SK-N-SH (cell line): ENCODE data around the gene SNED1. TPM values are rescaled to one million over a fixed set of nuclear protein-coding genes. Genes with fewer than 3 reads are reported as not detected.

Experiments used
- CTCF ChIA-PET: fragments of 300-600, 350-600 bp; formaldehyde crosslinking; extraction: SDS; loops from one replicate; lab custom pipeline; 2021; lab: Yijun Ruan, JAX
- POLR2A ChIA-PET: fragments of 350-600 bp; sonication (Branson Sonifier 250); formaldehyde crosslinking; extraction: SDS; loops from one replicate; lab custom pipeline; 2020; ENCODE audit warnings: antibody characterized with exemption, inconsistent platforms; lab: Yijun Ruan, JAX
- DNase-seq: peaks from one replicate; pipeline ENCODE4 v3.0.0; 2012
- H2AFZ ChIP-seq: fragments of 200-600 bp; sonication (generic); 2 replicates; pipeline ENCODE4 v1.8.1; 2016; ENCODE audit warnings: antibody characterized with exemption, mild to moderate bottlenecking, low read depth
- H3F3A ChIP-seq: fragments of 200-600 bp; sonication (generic); replicated peaks from 2 replicates; pipeline ENCODE3; 2016; ENCODE audit warnings: antibody characterized with exemption, mild to moderate bottlenecking; ENCODE audit not compliant: insufficient read depth
- H3K27ac ChIP-seq, 2 experiments: fragments of 200-500 bp in 1 of 2; fragments of 200-600 bp in 1 of 2; sonication (Bioruptor generic) in 1 of 2; sonication (generic), shearing (Covaris generic) in 1 of 2; 2 replicates each; pipeline versions ENCODE4 v1.5.1 to v1.6.1; 2014 to 2016; ENCODE audit warnings: low read depth in 2 of 2, inconsistent platforms in 1 of 2, low read length in 1 of 2, mild to moderate bottlenecking in 1 of 2, mixed read lengths in 1 of 2
- H3K27me3 ChIP-seq: fragments of 200-600 bp; sonication (generic), shearing (Covaris generic); 2 replicates; pipeline ENCODE4 v1.6.1; 2016; ENCODE audit warnings: mixed run types; ENCODE audit not compliant: insufficient read depth
- H3K36me3 ChIP-seq, 2 experiments: fragments of 200-500 bp in 1 of 2; fragments of 200-600 bp in 1 of 2; sonication (Bioruptor generic) in 1 of 2; sonication (generic) in 1 of 2; replicated peaks in 1 of 2; 2 replicates each; pipeline versions ENCODE3 to v1.5.1; 2014 to 2016; ENCODE audit warnings: low read length in 1 of 2, mild to moderate bottlenecking in 1 of 2; ENCODE audit not compliant: insufficient read depth in 2 of 2, control insufficient read depth in 1 of 2
- H3K4me1 ChIP-seq, 2 experiments: fragments of 200-500 bp in 1 of 2; fragments of 200-600 bp in 1 of 2; sonication (Bioruptor generic) in 1 of 2; sonication (generic), shearing (Covaris generic) in 1 of 2; 2 replicates each; pipeline versions ENCODE4 v1.5.1 to v1.6.1; 2014 to 2016; ENCODE audit warnings: low read depth in 1 of 2, low read length in 1 of 2, mixed run types in 1 of 2; ENCODE audit not compliant: insufficient read depth in 2 of 2, control insufficient read depth in 1 of 2
- H3K4me2 ChIP-seq: fragments of 200-600 bp; sonication (generic), shearing (Covaris generic); 2 replicates; pipeline ENCODE4 v1.6.1; 2017; ENCODE audit warnings: mixed run types
- H3K4me3 ChIP-seq, 2 experiments: fragments of 200-500 bp in 1 of 2; fragments of 200-600 bp in 1 of 2; sonication (Bioruptor generic) in 1 of 2; sonication (generic), shearing (Covaris generic) in 1 of 2; 2 replicates each; pipeline versions ENCODE4 v1.5.1 to v1.8.1; 2014 to 2016; ENCODE audit warnings: low read depth in 2 of 2, inconsistent platforms in 1 of 2, low read length in 1 of 2, mild to moderate bottlenecking in 1 of 2, mixed read lengths in 1 of 2, moderate library complexity in 1 of 2
- H3K79me2 ChIP-seq: fragments of 200-600 bp; sonication (generic); 2 replicates; pipeline ENCODE4 v1.8.1; 2017; ENCODE audit warnings: mild to moderate bottlenecking; ENCODE audit not compliant: insufficient read depth
- H3K9ac ChIP-seq: fragments of 200-600 bp; sonication (generic); 2 replicates; pipeline ENCODE4 v1.6.1; 2017; ENCODE audit warnings: mixed run types
- H3K9me2 ChIP-seq: fragments of 200-600 bp; sonication (generic); 2 replicates; pipeline ENCODE4 v1.6.1; 2017; ENCODE audit warnings: mixed run types
- H3K9me3 ChIP-seq: fragments of 200-600 bp; sonication (generic); 2 replicates; pipeline ENCODE4 v1.6.1; 2017; ENCODE audit warnings: mixed run types, mild to moderate bottlenecking, moderate library complexity
- H4K20me1 ChIP-seq: fragments of 200-600 bp; sonication (generic); 2 replicates; pipeline ENCODE4 v1.6.1; 2017; ENCODE audit warnings: mild to moderate bottlenecking, mixed run types; ENCODE audit not compliant: insufficient read depth
- EP300 ChIP-seq, 2 experiments: IDR thresholded peaks; 2 replicates each; pipeline versions ENCODE4 v1.4.0 to v1.6.1; 2012; ENCODE audit warnings: borderline replicate concordance in 1 of 2, low read depth in 1 of 2, low read length in 1 of 2
- FOSL2 ChIP-seq: IDR thresholded peaks from 2 replicates; pipeline ENCODE4 v1.4.0; 2012; ENCODE audit warnings: low read depth, mild to moderate bottlenecking, moderate library complexity, borderline replicate concordance
- FOXM1 ChIP-seq: IDR thresholded peaks from 2 replicates; pipeline ENCODE4 v1.4.0; 2012; ENCODE audit warnings: low read depth, mild to moderate bottlenecking
- GATA2 ChIP-seq: sonication (generic); formaldehyde crosslinking; IDR thresholded peaks from 2 replicates; pipeline ENCODE4 v1.5.0; 2020; ENCODE audit warnings: mild to moderate bottlenecking, missing genetic modification reagents
- NFIC ChIP-seq: IDR thresholded peaks from 2 replicates; pipeline ENCODE4 v1.4.0; 2012; ENCODE audit warnings: borderline replicate concordance
- NRF1 ChIP-seq: IDR thresholded peaks from 2 replicates; pipeline ENCODE4 v1.6.1; 2012; ENCODE audit warnings: low read depth, mild to moderate bottlenecking, low read length
- PBX3 ChIP-seq: IDR thresholded peaks from 2 replicates; pipeline ENCODE4; 2012
- RAD21 ChIP-seq: IDR thresholded peaks from 2 replicates; pipeline ENCODE4 v1.6.1; 2012; ENCODE audit warnings: mild to moderate bottlenecking, low read length
- RCOR1 ChIP-seq: fragments of 150-350 bp; IDR thresholded peaks from 2 replicates; pipeline ENCODE4 v1.6.1; 2017; ENCODE audit warnings: antibody characterized with exemption, low read length
- RFX5 ChIP-seq: IDR thresholded peaks from 2 replicates; pipeline ENCODE4 v1.6.1; 2012; ENCODE audit warnings: mild to moderate bottlenecking, improper control_type of control experiment, low read length
- YY1 ChIP-seq: IDR thresholded peaks from 2 replicates; pipeline ENCODE4 v1.4.0; 2012; ENCODE audit warnings: low read depth, mild to moderate bottlenecking
- WGBS: methylation state at CpG from one replicate; pipeline ENCODE4 v1.1.6; 2017; ENCODE audit warnings: low lambda C conversion rate; 5-methylcytosine and 5-hydroxymethylcytosine counted together
- polyA plus RNA-seq, 3 experiments: library from polyadenylated mRNA; depleted of rRNA; stranded (reverse); fragments of >200 nt; gene quantifications; 2 replicates each; pipeline ENCODE4 v1.2.3, GENCODE V29; 2012
- TF ChIP-seq, protein P1 (sequence below): fragments of 150-350 bp; IDR thresholded peaks from 2 replicates; pipeline ENCODE4 v1.6.1; 2017; ENCODE audit warnings: antibody characterized with exemption, low read length, low read depth, borderline replicate concordance
- TF ChIP-seq, protein P2 (sequence below): IDR thresholded peaks from 2 replicates; pipeline ENCODE4 v1.4.0; 2012; ENCODE audit warnings: low read depth, borderline replicate concordance
- TF ChIP-seq, protein P3 (sequence below): IDR thresholded peaks from 2 replicates; pipeline ENCODE4 v1.4.0; 2012; ENCODE audit warnings: low read depth, borderline replicate concordance

The SNED1 gene
- polyA plus RNA-seq, 1 of the 3 experiments (the other 2 are of a cell fraction) = 0.03 TPM

DNA sequence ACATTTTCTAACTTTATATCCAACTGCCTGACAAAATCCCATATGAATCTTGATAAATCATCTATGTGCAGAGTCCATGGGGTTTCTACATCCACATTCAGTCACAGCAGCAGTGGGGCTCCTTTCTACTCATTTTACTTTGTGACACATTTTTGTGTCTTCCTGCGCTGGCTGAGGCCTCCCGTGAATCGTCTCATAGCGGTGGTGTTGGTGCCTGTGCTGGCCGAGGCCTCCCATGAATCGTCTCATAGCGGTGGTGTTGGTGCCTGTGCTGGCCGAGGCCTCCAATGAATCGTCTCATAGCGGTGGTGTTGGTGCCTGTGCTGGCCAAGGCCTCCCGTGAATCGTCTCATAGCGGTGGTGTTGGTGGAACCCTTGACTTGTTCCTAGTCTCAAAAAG is 17.0 kb downstream of the SNED1 start:
- ChIA-PET CTCF (no interaction called here), POLR2A (no interaction called here)
- TF ChIP-seq NRF1 = no peak
- TF ChIP-seq NFIC = no peak
- TF ChIP-seq FOXM1 = no peak
- TF ChIP-seq GATA2 (CRISPR knock-in tag) = no peak
- no peak for TF ChIP-seq RFX5
- TF ChIP-seq RCOR1 = no peak
- TF ChIP-seq FOSL2 = no peak
- TF ChIP-seq, protein P1, sequence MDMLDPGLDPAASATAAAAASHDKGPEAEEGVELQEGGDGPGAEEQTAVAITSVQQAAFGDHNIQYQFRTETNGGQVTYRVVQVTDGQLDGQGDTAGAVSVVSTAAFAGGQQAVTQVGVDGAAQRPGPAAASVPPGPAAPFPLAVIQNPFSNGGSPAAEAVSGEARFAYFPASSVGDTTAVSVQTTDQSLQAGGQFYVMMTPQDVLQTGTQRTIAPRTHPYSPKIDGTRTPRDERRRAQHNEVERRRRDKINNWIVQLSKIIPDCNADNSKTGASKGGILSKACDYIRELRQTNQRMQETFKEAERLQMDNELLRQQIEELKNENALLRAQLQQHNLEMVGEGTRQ = no peak
- TF ChIP-seq YY1 = no peak
- TF ChIP-seq, protein P2, sequence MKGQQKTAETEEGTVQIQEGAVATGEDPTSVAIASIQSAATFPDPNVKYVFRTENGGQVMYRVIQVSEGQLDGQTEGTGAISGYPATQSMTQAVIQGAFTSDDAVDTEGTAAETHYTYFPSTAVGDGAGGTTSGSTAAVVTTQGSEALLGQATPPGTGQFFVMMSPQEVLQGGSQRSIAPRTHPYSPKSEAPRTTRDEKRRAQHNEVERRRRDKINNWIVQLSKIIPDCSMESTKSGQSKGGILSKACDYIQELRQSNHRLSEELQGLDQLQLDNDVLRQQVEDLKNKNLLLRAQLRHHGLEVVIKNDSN = no peak
- TF ChIP-seq, protein P3, sequence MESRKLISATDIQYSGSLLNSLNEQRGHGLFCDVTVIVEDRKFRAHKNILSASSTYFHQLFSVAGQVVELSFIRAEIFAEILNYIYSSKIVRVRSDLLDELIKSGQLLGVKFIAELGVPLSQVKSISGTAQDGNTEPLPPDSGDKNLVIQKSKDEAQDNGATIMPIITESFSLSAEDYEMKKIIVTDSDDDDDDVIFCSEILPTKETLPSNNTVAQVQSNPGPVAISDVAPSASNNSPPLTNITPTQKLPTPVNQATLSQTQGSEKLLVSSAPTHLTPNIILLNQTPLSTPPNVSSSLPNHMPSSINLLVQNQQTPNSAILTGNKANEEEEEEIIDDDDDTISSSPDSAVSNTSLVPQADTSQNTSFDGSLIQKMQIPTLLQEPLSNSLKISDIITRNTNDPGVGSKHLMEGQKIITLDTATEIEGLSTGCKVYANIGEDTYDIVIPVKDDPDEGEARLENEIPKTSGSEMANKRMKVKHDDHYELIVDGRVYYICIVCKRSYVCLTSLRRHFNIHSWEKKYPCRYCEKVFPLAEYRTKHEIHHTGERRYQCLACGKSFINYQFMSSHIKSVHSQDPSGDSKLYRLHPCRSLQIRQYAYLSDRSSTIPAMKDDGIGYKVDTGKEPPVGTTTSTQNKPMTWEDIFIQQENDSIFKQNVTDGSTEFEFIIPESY = no peak
- no peak for TF ChIP-seq EP300 (IDR thresholded peaks at IDR 0.05; ENCODE audit: borderline replicate concordance in 1 of 2, low read depth in 1 of 2, low read length in 1 of 2)
- TF ChIP-seq PBX3 = no peak
- no peak for TF ChIP-seq RAD21
- Histone ChIP-seq H3K4me1 (peaks cover 0 to 2% of the 10 kb centered on the region in 2 experiments; a peak in 1 of 4 replicates), H3K9me2 (no peaks in the 10 kb centered on the region), H3K4me3 (no peak overlapping the region), H4K20me1 (no peaks in the 10 kb centered on the region), H3K4me2 (no peak overlapping the region), H3K27ac (no peak overlapping the region), H3K36me3 (no peaks in the 10 kb centered on the region), H3K79me2 (no peaks in the 10 kb centered on the region), H3K9me3 (no peaks in the 10 kb centered on the region), H3F3A (no peaks in the 10 kb centered on the region), H3K27me3 (no peaks in the 10 kb centered on the region), H2AFZ (no peak overlapping the region), H3K9ac (no peak overlapping the region)
- WGBS = 74% methylated on average over 9 of the region's 13 CpGs
- DNase-seq = no peak
